CD4-positive, alpha-beta T cell treated with Interleukin-15 for 4 hours (primary cell): ENCODE results near the gene CERS1.
A peak's percentile ranks its signal among the peaks of the same experiment; 100 is the strongest.

Experiments used
- DNase-seq: peaks from one replicate; pipeline ENCODE4 v3.0.0-alpha.2; 2020; ENCODE audit warnings: low spot score

The CERS1 gene

GRCh38 chr19:18839465-18840287 is 56.3 kb downstream of the CERS1 start:
- no peak for DNase-seq

- no peak for DNase-seq
These were observed 61.3 kb downstream of the CERS1 start for GRCh38 chr19:18834644-18834984.

- no peak for DNase-seq
These were observed 61.9 kb downstream of the CERS1 start for GRCh38 chr19:18833849-18834643.

- no peak for DNase-seq
These were observed 62.8 kb downstream of the CERS1 start for GRCh38 chr19:18833141-18833476.

- no peak for DNase-seq
These were observed 63.4 kb downstream of the CERS1 start for GRCh38 chr19:18832306-18833140.

GRCh38 chr19:18831524-18832305 is 64.2 kb downstream of the CERS1 start, which contains the start of gene UPF1:
Gene UPF1 (plus strand): TSS chr19:18831959. CDS start chr19:18832210, 251 bp downstream.
- peak; percentile 95 for DNase-seq

- DNase-seq = no peak
These were observed 65.5 kb downstream of the CERS1 start for GRCh38 chr19:18830488-18830887.

GRCh38 chr19:18828786-18829185 is 67.2 kb downstream of the CERS1 start:
- no peak for DNase-seq
